NCI-H2081 (cell line): Measurements from ENCODE around the gene PPIL6.
"Not testable (repeated sequence)": the region's sequence is repeated elsewhere in the genome, so short reads cannot be mapped to it uniquely, and the experiment has no call there.

Source experiments
- DNase-seq, 2 experiments: peaks; one replicate each; lab custom pipeline; 2025; lab: John Stamatoyannopoulos, UW

PPIL6 gene

GRCh38 chr6:109393886-109394281 is 46.5 kb downstream of the PPIL6 start:
- DNase-seq: no peak

- DNase-seq: no peak
Measured at GRCh38 chr6:109393157-109393885, 47.1 kb downstream of the PPIL6 start.

- no peak for DNase-seq
Measured at GRCh38 chr6:109389650-109390274, 50.7 kb downstream of the PPIL6 start.

GRCh38 chr6:109388265-109388664 is 52.2 kb downstream of the PPIL6 start:
- DNase-seq: no peak

- DNase-seq: no peak
Measured at GRCh38 chr6:109383438-109383940, 56.9 kb downstream of the PPIL6 start.

GRCh38 chr6:109382576-109383437 is 57.6 kb downstream of the PPIL6 start:
- peak; percentile 62 to 74 for DNase-seq

GRCh38 chr6:109381747-109382575 is 58.5 kb downstream of the PPIL6 start, which contains the start of gene CD164:
Gene CD164 (minus strand): TSS chr6:109382467. CDS start chr6:109382378, 89 bp downstream.
- peak; percentile 70 to 82 for DNase-seq

- no peak for DNase-seq
Measured at GRCh38 chr6:109381061-109381746, 59.2 kb downstream of the PPIL6 start.

- no peak for DNase-seq
Measured at GRCh38 chr6:109379711-109380110, 60.7 kb downstream of the PPIL6 start.

GRCh38 chr6:109377717-109378116 is 62.7 kb downstream of the PPIL6 start:
- no peak for DNase-seq

GRCh38 chr6:109374326-109374892 is 66.0 kb downstream of the PPIL6 start:
- DNase-seq: no peak

- no peak for DNase-seq
Measured at GRCh38 chr6:109373762-109374161, 66.7 kb downstream of the PPIL6 start.

GRCh38 chr6:109373331-109373730 is 67.1 kb downstream of the PPIL6 start:
- DNase-seq: no peak

- no peak for DNase-seq
Measured at GRCh38 chr6:109372130-109372529, 68.3 kb downstream of the PPIL6 start.

- DNase-seq: no peak
Measured at GRCh38 chr6:109370792-109371191, 69.6 kb downstream of the PPIL6 start.

- DNase-seq: no peak
Measured at GRCh38 chr6:109370336-109370735, 70.1 kb downstream of the PPIL6 start.

GRCh38 chr6:109369728-109370127 is 70.7 kb downstream of the PPIL6 start:
- no peak for DNase-seq

GRCh38 chr6:109364382-109365078 is 75.9 kb downstream of the PPIL6 start:
- DNase-seq: not testable (repeated sequence)

- DNase-seq: no peak
Measured at GRCh38 chr6:109363753-109364152, 76.7 kb downstream of the PPIL6 start.
